ENCODE data around the gene FKBP11.

GRCh38 chr12:48933664-48934311 lies 8.5 kb upstream of the FKBP11 start:
- TF ChIP-seq EP300 (IDR thresholded peaks at IDR 0.05) (no peak), POLR2AphosphoS5 (IDR thresholded peaks at IDR 0.05) (no peak)
- TF ChIP-seq, protein P1, sequence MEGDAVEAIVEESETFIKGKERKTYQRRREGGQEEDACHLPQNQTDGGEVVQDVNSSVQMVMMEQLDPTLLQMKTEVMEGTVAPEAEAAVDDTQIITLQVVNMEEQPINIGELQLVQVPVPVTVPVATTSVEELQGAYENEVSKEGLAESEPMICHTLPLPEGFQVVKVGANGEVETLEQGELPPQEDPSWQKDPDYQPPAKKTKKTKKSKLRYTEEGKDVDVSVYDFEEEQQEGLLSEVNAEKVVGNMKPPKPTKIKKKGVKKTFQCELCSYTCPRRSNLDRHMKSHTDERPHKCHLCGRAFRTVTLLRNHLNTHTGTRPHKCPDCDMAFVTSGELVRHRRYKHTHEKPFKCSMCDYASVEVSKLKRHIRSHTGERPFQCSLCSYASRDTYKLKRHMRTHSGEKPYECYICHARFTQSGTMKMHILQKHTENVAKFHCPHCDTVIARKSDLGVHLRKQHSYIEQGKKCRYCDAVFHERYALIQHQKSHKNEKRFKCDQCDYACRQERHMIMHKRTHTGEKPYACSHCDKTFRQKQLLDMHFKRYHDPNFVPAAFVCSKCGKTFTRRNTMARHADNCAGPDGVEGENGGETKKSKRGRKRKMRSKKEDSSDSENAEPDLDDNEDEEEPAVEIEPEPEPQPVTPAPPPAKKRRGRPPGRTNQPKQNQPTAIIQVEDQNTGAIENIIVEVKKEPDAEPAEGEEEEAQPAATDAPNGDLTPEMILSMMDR (IDR thresholded peaks at IDR 0.05) = no peak
